Activated naive CD8-positive, alpha-beta T cell treated with anti-CD3 and anti-CD28 coated beads for 36 hours (primary cell): Measurements from ENCODE around the gene MPV17. TPM values are rescaled to one million over a fixed set of nuclear protein-coding genes. Genes with fewer than 3 reads are reported as not detected.
"Not testable (repeated sequence)": the region's sequence is repeated elsewhere in the genome, so short reads cannot be mapped to it uniquely, and the experiment has no call there.

Experiments used
- DNase-seq: peaks from one replicate; pipeline ENCODE4 v3.0.0; 2021
- H3K27ac Mint-ChIP-seq: one replicate; pipeline ENCODE4 v1.8.0; 2022; ENCODE audit warnings: mild to moderate bottlenecking, moderate library complexity, mixed read lengths
- H3K27me3 Mint-ChIP-seq: one replicate; pipeline ENCODE4 v1.8.0; 2022; ENCODE audit warnings: mild to moderate bottlenecking, mixed read lengths
- H3K36me3 Mint-ChIP-seq: one replicate; pipeline ENCODE4 v1.8.0; 2021; ENCODE audit warnings: mild to moderate bottlenecking, mixed read lengths
- H3K4me1 Mint-ChIP-seq: one replicate; pipeline ENCODE4 v1.8.0; 2021; ENCODE audit warnings: mixed read lengths
- H3K4me3 Mint-ChIP-seq: one replicate; pipeline ENCODE4 v1.8.0; 2022; ENCODE audit warnings: mild to moderate bottlenecking, moderate library complexity, mixed read lengths
- H3K9me3 Mint-ChIP-seq: one replicate; pipeline ENCODE4 v1.8.0; 2022; ENCODE audit warnings: mixed read lengths
- total RNA-seq, 2 experiments: library from RNA; stranded (reverse); gene quantifications; one replicate each; pipeline ENCODE4 v1.2.3, GENCODE V29; 2021

MPV17 gene, protein sequence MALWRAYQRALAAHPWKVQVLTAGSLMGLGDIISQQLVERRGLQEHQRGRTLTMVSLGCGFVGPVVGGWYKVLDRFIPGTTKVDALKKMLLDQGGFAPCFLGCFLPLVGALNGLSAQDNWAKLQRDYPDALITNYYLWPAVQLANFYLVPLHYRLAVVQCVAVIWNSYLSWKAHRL
- 10 to 100 TPM; 84.4 to 87.8 TPM for total RNA-seq

DNA sequence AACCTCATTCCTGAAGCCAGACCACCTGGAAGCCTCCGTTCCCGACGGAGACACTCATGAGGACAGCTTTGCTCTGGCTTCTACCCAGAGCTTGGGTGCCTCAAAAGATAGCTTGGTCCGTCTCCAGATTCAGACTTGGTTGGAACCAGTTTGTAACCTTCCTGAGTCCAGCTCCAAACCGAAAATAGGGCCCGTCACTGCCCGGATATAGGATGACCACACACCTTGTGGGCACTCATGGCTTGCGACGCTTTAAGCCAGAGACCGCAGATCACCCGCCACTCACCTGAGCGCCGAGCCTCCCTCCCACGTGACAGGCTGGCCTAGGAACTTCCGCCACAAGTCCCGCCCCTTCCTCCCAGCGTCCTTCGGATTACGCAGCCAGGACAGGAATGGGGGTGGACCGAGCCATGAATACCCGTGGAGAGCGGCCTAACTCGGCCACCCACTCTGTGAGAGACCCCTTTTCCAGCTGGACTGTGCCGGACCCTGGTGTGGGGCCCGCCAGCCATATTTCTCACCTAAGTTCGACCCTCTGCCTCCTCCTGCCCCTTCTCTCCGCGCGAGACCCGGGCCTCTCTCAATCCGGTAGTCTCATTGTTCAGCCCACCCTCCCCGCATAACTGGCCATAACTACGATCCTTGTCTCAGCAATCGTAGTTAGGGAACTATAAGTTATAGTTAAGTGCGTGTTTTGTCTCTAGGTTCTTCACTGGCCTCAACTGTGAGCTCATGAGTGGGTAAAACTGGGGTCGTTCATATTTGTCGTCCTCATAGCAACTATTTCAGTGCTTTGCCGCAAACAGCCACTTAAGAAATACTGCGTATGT lies at the start of gene MPV17:
Gene MPV17, minus strand, starts transcription at position 332 of the 830 bp plus-strand sequence. CDS start 580 bp downstream, outside the sequence.
- no peaks in the 10 kb centered on the region for H3K9me3 Mint-ChIP-seq
- H3K27ac Mint-ChIP-seq: peak within 1 kb of the TSS; percentile 90
- peak; percentile 89 for DNase-seq

DNA sequence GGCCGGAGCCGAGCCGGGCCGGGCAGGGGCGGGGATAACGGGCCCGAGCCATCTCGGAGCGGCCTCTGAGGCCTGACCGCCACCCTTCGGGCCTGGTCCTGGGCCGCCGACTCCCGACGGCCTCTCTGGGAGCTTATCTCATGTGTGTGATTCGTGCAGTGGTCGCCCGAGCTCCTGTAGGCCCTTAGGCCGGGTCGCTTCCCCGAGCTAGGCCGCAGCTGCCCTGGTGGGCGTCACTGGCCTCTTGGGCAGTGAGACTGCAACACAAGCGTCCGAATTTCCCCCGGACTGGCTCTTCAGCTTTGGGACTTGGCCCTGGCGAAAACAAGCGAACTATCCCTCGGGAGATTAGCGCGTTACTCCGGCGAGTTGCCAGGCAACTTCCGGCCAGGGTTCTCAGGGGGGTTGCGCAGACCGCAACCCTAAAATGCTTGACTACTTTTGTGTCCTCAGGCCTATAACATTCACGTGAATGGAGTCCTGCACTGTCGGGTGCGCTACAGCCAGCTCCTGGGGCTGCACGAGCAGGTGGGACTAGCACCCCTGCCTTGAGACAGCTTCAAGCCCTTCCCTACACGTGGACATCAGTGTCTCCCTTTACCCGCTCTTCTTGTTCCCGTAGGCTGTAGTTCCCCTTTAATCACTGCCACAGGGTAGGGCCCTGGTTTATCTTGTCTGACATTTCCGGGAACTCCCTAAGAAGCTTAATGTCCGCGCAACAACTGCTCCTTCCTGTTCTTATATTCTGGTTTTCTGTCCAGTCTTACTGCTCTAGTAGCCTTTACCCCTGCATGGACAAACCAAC lies 48.1 kb upstream of the MPV17 start:
- H3K4me1 Mint-ChIP-seq: peaks cover 40% of the 10 kb centered on the region
- DNase-seq: peak; percentile 39
- no peaks in the 10 kb centered on the region for H3K9me3 Mint-ChIP-seq
- peak overlapping the region; percentile 93 for H3K27ac Mint-ChIP-seq
- H3K36me3 Mint-ChIP-seq: peaks cover 38% of the 10 kb centered on the region
- H3K4me3 Mint-ChIP-seq: peak overlapping the region; percentile 89
- no peaks in the 10 kb centered on the region for H3K27me3 Mint-ChIP-seq

More for the DNA sequence above, at the start of gene MPV17:
- Mint-ChIP-seq H3K36me3 (peaks cover 20% of the 10 kb centered on the region), H3K4me3 (peak within 1 kb of the TSS; percentile 91), H3K27me3 (no peaks in the 10 kb centered on the region), H3K4me1 (peaks cover 16% of the 10 kb centered on the region)

DNA sequence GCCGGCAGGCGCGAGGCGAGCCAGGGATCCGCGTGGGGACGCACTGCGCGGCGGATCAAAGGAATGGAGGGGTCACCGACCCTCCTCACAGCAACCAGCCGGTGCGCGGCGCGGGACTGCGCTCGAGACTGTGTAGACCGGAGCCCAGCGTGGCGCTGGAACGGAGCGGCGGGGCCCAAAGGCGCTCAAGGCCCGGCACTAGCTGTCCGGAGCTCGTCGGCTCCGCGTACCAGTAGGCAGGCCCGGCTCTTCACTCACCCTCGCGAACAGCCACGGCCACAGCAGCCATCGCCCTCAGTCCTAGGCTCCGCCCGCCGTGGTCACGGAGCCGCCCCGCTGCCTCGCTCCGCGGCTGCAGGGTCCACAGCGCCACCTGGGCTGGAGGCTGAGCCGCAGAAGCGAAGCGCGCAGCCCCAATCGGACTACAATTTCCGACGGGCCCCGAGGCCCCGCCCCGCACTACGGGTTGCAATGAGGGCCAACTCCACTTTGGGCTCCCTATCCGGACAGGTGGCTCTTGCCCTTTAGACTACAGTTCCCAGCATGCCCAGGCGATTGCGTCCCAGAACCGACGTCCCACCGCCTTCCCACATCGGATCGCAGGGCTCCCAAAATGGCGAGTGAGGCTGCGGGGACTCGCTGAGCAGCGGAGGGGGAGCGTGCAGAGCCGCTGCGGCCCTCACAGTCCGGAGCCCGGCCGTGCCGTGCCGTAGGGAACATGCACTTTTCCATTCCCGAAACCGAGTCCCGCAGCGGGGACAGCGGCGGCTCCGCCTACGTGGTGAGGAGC lies 47.3 kb upstream of the MPV17 start, which contains the start of the genes EIF2B4 and SNX17:
Gene EIF2B4, minus strand, starts transcription at position 313 of the 790 bp plus-strand sequence. Its CDS starts 24 bp downstream, at position 289.
Gene SNX17, plus strand, starts transcription at position 591 of the 790 bp plus-strand sequence. Its CDS starts 128 bp downstream, at position 719.
- Mint-ChIP-seq H3K27me3 (no peaks in the 10 kb centered on the region), H3K4me3 (peak within 1 kb of the TSS; percentile 89), H3K36me3 (peaks cover 38% of the 10 kb centered on the region), H3K27ac (peak within 1 kb of the TSS; percentile 93), H3K4me1 (peaks cover 40% of the 10 kb centered on the region), H3K9me3 (no peaks in the 10 kb centered on the region)
- DNase-seq: peak; percentile 100

DNA sequence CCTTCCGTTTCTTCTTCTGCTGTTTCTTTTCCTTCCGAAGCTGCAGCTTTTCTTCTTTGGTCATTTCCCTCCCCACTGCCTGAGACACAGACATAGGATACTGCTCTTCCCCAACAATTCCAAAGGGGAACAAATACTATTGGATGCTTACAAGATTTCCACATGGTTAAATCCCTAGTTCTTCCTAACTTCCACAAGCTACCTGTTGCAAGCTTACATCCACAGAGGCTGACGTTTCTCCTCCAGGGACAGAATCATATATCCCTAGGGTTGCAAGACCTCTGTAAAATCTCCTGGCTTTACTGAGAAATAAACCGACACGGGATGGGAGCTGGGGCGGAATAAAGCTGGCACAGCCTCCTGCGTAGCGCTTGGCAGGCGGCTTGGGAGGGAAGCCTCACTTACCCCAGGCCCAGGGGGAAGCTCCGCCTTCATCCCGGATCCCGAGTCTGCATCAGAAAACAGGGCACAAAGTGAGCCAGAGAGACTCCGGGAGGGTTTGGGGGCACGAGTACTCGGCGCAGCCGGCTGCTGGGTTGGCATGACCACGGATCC lies 46.7 kb upstream of the MPV17 start:
- Mint-ChIP-seq H3K27ac (peak overlapping the region; percentile 93), H3K27me3 (no peaks in the 10 kb centered on the region), H3K4me3 (peak overlapping the region; percentile 89), H3K4me1 (peaks cover 40% of the 10 kb centered on the region), H3K9me3 (no peaks in the 10 kb centered on the region), H3K36me3 (peaks cover 35% of the 10 kb centered on the region)
- no peak for DNase-seq

DNA sequence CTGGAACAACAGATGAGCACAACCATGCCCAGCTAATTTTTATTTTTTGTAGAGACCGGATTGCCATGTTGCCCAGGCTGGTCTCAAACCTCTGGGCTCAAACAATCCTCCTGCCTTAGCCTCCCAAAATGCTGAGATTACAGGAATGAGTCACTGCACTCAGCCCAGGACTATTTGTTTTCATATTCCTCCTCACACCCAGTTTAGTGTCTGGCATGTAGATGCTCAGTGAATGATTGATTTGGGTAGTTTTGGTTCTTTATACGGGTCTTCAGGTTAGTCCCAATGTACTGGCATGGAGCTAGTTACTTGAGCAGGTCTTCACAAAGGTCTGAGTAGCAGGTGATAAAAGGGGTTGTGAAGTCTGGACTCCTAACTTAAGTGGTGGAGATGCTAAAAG lies 41.0 kb upstream of the MPV17 start:
- DNase-seq: no peak
- Mint-ChIP-seq H3K4me1 (peaks cover 17% of the 10 kb centered on the region), H3K4me3 (no peak overlapping the region), H3K9me3 (no peaks in the 10 kb centered on the region), H3K27ac (no peak overlapping the region), H3K36me3 (peaks cover 22% of the 10 kb centered on the region), H3K27me3 (no peaks in the 10 kb centered on the region)

DNA sequence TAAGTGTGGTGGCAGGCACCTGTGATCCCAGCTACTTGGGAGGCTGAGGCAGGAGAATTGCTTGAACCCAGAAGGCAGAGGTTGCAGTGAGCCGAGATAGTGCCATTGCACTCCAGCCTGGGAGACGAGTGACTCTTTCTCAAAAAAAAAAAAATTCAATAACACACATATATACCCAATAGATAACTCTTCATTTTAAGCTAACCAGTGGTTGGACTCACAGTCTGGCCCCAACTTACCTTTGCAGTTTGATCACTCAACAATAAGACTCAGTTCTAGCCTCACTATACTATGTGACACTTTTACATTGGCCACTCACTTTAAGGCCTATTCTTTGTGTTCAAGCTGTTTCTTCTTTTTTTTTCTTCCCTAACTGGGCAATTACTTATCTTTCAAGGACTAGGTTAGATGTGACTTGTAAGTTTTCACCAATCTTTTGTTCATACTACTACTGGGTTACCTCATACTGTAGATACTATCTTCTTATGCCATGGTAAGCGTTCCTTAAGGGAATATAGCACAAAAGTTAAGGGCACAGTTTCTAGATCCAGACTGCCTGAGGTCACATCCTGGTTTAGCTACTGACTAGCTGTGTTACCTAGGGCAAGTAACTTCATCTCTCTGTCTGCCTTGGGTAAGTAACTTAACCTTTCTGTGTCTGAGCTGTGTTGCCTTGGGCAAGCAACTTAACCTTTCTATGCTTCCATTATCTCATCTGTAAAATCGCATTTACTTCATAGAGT lies 40.0 kb upstream of the MPV17 start:
- peaks cover 14% of the 10 kb centered on the region for H3K4me1 Mint-ChIP-seq
- no peak for DNase-seq
- H3K27me3 Mint-ChIP-seq: no peaks in the 10 kb centered on the region
- peaks cover 2% of the 10 kb centered on the region for H3K9me3 Mint-ChIP-seq
- H3K27ac Mint-ChIP-seq: no peak overlapping the region
- H3K36me3 Mint-ChIP-seq: peaks cover 31% of the 10 kb centered on the region
- no peak overlapping the region for H3K4me3 Mint-ChIP-seq

DNA sequence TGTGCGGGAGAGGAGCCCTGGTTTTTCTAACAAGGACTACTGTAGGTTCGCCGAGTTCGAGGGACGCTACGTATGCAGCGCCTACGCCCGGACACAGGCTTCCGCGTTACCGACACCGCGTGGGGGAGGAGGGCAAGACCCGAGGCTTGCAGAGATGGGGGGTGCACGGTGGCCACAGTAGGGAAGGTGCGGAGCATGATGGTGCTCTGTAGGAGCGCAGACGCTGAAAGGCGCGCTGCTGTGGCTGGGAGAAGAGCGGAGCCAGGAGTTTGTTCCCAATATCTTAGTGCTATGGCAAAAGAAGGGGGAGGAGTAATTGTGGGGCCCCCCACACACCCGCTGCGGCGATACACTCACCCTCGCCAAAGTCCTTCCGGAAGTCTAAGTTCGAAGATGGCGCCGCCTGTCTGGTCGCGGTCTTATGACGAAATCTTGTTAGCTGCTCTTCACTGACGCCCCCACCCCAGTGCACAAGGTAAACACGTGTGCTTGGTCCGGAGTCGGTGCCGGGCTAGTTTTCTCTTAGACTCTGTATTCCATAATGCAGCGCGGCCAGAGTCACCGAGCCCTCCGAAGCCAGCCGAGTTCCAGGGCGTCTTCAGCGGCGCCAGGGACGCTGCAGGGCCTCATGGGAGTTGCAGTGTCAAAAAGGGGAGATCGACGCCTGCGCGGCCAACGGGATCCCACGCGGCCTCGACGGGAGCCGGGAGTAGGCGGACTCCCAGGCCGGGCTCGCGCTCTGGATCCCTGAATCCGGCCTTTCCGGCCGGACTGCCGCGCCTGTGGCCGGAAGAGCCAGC lies 33.7 kb upstream of the MPV17 start, which contains the start of gene GTF3C2:
Gene GTF3C2, minus strand, starts transcription at position 383 of the 800 bp plus-strand sequence. CDS start 13,210 bp downstream, outside the sequence.
- peaks cover 2% of the 10 kb centered on the region for H3K9me3 Mint-ChIP-seq
- peak within 1 kb of the TSS; percentile 97 for H3K4me3 Mint-ChIP-seq
- peaks cover 35% of the 10 kb centered on the region for H3K36me3 Mint-ChIP-seq
- peak within 1 kb of the TSS; percentile 100 for H3K27ac Mint-ChIP-seq
- peaks cover 42% of the 10 kb centered on the region for H3K4me1 Mint-ChIP-seq
- DNase-seq: peak; percentile 91
- no peaks in the 10 kb centered on the region for H3K27me3 Mint-ChIP-seq

DNA sequence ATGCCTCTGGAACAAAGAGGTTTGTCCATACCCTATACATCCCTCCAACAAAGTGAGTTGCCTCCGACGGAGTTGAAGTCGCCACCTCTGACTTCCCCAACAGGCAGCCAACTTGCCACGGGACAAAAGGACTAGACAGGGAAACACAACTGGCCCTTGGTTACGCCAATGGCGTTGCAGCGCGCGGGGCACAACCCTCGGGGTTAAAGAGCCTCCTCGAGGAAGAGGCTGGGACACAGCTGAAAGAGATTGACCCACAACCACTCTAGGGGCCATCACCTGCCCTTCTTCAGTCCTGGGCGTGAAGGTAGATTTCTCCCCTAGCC lies 33.1 kb upstream of the MPV17 start:
- Mint-ChIP-seq H3K4me3 (peak overlapping the region; percentile 97), H3K4me1 (peaks cover 45% of the 10 kb centered on the region), H3K9me3 (peaks cover 2% of the 10 kb centered on the region), H3K27ac (peak overlapping the region; percentile 100), H3K27me3 (no peaks in the 10 kb centered on the region), H3K36me3 (peaks cover 33% of the 10 kb centered on the region)
- DNase-seq: no peak

DNA sequence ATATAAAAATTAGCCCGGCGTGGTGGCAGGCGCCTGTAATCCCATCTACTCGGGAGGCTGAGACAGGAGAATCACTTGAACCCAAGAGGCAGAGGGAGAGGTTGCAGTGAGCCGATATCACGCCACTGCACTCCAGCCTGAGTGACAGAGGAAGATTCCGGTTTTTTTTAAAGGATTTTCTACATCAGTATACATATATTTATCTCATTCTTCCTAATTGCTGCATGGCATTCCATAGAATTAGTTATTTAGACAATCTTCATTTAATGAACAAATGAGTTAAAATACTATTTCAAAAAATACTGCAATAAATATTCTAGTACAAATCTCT lies 31.7 kb upstream of the MPV17 start:
- Mint-ChIP-seq H3K4me1 (peaks cover 52% of the 10 kb centered on the region), H3K27ac (peak overlapping the region; percentile 12), H3K4me3 (peak overlapping the region; percentile 59), H3K9me3 (peaks cover 2% of the 10 kb centered on the region), H3K27me3 (no peaks in the 10 kb centered on the region), H3K36me3 (peaks cover 25% of the 10 kb centered on the region)
- DNase-seq: no peak

DNA sequence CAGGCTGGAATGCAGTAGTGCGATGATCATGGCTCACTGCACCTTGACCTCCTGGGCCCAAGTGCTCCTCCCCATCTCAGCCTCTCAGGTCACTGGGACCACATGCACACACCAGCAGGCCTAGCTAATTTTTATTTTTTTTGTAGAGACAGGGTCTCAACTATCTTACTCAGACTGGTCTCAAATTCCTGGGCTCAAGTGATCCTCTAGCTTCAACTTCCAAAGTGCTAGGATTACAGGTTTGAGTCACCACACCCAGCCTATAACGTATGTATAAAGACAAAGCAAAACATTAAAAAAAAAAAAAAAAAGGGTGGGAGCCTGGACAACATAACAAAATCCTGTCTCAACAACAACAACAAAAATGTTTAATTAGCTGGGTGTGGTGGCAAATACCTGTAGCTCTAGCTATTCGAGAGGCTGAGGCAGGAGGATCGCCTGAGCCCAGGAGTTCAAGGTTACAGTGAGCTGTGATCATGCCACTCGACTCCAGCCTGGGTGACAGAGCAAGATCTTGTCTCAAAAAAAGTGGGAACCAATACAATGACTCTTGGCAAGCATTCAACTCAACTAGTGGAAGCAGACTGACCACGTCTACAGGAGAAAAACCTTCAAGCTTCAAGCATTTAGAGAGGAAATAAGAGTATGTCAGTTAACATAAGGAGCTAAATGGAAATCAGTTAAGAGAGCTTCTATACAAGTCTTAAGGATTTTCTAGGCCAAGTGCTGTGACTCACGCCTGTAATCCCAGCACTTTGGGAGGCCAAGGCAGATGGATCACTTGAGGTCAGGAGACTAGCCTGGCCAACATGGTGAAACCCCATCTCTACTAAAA lies 31.1 kb upstream of the MPV17 start:
- Mint-ChIP-seq H3K36me3 (peaks cover 28% of the 10 kb centered on the region), H3K9me3 (peaks cover 2% of the 10 kb centered on the region), H3K27me3 (no peaks in the 10 kb centered on the region), H3K4me1 (peaks cover 52% of the 10 kb centered on the region), H3K27ac (peak overlapping the region; percentile 12), H3K4me3 (peak overlapping the region; percentile 59)
- no peak for DNase-seq

DNA sequence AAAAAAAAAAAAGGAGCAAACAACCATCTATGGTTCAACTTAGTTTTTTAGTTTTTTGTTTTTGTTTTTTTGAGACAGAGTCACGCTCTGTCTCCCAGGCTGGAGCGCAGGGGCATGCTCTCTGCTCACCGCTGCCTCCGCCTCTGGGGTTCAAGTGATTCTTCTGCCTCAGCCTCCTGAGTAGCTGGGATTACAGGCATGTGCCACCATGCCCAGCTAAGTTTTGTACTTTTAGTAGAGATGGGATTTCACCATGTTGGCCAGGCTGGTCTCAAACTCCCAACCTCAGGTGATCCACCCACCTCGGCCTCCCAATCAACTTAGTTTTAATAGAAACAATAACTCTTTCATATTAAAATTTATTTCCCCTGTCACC lies 30.5 kb upstream of the MPV17 start:
- H3K27me3 Mint-ChIP-seq, H3K4me3 Mint-ChIP-seq, DNase-seq, H3K9me3 Mint-ChIP-seq, H3K27ac Mint-ChIP-seq: not testable (repeated sequence)
- peaks cover 24% of the 10 kb centered on the region for H3K36me3 Mint-ChIP-seq
- H3K4me1 Mint-ChIP-seq: peaks cover 49% of the 10 kb centered on the region

DNA sequence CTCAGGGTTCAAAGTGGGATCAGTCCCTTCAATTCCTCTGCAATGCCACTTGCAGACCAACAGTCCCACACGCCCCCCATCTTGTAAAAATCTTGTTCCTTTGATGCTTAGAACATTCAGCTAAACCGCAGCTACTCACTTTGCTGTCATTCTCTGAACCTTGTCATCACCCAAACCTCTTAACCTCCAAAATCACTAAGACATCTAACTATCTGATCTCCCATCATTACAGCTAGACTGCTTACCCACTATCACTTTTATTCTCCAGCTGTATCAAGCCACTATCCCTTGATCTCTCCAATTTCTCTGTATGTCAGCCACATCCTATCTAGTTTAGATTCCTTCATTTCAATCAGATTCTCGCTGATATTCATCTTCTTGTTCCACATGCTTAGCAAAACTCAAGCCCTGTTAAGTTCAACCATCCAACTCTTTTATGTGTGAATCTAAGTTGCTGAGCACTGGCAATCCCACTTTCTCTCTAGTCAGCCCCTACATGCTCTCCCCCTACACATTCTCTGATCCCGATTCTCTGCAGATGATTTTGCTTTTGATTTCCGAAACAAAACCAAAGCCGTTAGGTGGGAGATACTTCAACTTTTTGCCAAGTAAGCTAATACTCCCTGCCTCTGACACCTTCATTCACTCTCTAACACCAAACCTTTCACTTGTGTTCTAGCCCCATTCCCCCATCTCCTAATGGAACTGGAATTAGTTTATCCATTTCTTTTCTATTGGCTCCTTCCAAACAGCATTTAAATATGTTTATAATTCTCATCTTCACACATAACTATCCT lies 29.1 kb upstream of the MPV17 start:
- H3K4me1 Mint-ChIP-seq: peaks cover 52% of the 10 kb centered on the region
- peak overlapping the region; percentile 5 for H3K4me3 Mint-ChIP-seq

More for the DNA sequence above, 29.1 kb upstream of the MPV17 start:
- DNase-seq: no peak
- Mint-ChIP-seq H3K27me3 (no peaks in the 10 kb centered on the region), H3K9me3 (no peaks in the 10 kb centered on the region), H3K36me3 (peaks cover 16% of the 10 kb centered on the region), H3K27ac (peak overlapping the region; percentile 46)
